GM19463 (cell line): ENCODE measurements around the gene SDE2.

Source experiments
- ATAC-seq: cut with Tn5 transposase; IDR thresholded peaks from one replicate; pipeline ENCODE4 v1.9.1; 2021; ENCODE audit warnings: mild to moderate bottlenecking, moderate library complexity; ENCODE audit not compliant: unreplicated experiment

The SDE2 gene

DNA sequence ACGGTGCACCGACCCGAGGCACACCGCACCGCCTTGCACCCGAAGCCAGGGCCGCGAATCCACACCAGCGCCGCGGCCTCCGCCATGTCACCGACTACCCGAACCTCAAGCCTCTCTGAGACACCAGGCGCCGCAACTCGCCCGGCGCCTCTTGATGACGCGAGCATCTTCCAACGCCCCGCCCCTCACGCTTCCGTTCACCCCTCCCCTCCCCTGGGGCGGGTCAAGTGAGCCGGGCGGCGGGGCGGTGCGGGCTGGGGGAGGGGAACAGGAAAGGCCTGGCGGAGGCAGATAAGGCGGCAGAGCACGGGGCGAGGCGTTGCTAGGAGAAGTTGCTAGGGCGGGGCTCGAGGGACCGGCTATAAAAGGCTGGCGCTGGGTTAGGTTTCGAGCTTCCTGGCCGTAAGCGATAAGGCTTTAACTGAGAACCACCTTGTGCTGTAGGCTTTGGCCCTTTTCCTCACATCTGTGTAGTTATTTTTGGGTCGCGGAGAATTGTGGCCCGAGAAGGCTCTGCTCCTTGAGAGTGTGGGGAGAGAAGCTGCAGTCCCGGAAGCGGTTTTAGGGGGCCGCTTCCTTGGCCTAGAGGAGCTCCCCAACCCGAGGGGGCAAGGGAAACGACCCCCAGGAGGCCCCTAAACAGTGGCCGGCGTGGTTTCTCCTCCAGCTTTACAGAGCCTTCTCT, at the start of gene SDE2:
Gene SDE2 (minus strand): TSS at position 117 of the 685 bp plus-strand sequence. CDS start 31 bp downstream, at position 86.
- ATAC-seq, result peak; percentile 77

DNA sequence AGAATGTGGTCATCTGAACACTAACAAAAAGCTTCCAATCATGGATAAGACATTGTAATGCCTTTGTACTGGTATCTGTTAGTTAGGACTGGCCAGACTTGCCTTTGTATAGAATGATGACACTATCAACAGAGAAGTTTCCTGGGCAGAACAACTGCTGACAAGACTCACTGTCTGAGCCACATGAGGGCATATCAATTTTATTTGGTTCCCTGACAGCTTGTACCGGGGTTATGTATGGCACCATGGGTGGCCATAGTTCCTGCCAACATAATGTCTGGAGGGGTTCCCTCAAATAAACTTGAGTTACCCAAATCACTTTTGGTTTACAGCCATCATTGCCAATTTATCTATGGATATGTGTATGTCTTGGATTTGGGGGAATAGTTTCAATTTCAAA, 49.7 kb upstream of the SDE2 start:
- no peak for ATAC-seq

DNA sequence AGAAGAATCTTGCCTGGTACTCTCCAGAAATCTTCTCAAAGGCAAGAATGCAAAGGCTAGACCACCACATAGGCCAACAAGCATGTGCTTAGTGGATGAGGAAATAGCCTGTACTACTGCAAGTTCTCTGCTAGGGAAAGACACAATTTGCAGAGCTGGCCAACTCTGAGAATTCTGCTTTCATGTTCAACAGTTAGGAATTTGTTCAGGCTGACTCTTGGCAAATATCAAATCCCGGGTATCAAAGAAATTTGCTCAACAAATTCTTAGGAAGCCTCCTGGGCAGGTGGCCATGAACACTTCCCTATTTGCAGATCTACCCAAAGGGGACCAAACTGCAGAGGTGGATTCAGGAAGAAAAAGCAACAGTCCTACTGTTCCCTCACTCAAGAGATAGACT, 48.4 kb upstream of the SDE2 start:
- ATAC-seq, result no peak

DNA sequence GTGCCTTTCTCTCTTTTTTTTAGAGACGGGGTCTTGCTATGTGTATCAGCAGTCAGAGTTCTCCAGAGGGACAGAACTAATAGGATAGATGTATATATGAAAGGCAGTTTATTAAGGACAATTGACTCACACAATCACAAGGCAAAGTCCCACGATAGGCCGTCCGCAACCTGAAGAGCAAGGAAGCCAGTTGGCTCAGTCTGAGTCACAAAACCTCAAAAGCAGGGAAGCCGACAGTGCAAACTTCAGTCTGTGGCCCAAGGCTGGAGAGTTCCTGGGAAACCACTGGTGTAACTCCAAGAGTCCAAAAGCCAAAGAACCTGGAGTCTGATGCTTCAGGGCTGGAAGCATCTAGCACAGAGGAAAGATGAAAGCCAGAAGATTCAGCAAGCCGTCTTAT, 47.1 kb upstream of the SDE2 start:
- ATAC-seq, result no peak

DNA sequence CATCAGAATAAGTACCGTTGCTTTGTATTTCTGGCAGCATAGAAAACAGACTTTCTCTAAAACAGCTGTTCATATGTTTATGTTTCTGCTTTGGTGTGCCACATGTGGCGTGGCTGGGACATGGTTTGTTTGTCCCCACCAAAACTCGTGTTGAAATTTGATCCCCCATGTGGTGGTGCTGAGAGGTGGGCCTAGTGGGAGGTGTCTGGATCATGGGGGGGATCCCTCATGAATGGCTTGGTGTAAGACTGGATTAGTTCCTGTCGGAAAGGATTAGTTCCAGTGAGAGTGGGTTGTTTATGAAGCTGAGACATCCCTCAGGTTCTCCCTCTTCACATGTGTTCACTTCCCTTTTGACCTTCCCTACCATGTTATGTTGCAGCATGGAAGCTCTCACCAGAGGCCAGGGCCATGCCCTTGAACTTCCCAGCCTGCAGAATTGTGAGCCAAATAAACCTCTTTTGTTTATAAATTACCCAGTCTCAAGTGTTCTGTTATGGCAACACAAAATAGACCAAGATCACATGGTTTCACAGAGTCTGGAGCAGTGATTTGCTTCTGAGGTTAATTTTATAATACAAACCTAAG, 45.5 kb upstream of the SDE2 start:
- no peak for ATAC-seq

DNA sequence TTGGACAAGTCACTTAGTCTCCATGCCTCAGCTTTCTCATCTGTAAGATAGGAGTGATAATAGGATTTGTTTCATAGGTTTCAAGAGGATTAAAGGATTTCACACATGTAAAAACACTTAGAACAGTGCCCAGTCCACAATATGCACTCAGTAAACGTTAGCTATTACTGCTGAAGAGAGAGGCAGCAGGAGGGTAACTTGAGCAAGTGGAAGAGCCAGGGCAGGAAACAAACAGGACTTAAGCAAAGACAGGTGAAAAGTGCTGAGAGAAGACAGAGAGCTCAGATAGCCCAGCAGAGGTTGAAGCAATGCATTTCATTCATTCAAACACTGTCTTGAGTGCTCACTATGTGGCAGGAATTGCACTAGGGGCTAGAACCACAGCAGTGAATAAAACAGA, 42.3 kb upstream of the SDE2 start:
- ATAC-seq, result no peak

DNA sequence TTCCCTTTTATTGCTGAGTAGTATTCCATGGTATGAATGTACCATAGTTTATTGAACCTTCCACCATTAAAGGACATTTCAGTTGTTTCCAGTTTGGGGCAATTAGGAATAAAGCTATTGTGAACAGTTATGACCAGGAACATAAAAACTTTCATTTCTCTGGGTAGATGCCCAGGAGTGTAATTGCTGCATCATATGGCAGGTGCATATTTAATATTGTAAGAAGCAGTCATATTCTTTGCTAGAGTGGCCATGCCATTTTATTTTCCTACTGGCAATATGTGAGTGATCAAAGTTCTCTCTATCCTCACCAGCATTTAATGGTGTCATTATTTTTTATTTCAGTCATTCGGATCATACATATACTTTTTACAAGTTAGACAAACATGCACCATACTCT, 39.5 kb upstream of the SDE2 start:
- ATAC-seq, result no peak

DNA sequence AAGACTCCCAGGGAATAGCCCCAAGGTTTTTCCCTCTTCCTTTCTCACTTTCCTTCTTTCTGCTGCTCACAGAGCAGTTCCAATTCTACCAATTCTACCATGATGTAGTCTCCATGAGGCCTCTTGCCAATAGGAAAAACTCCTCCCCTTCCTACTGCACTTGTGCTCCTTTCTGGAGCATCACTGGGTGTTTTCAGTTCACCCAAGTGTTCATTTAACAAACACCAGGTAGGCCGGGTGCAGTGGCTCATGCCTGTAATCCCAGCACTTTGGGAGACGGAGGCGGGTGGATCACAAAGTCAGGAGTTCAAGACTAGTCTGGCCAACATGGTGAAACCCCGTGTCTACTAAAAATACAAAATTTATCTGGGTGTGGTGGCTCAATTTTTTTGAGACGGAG, 36.8 kb upstream of the SDE2 start:
- ATAC-seq, result no peak

DNA sequence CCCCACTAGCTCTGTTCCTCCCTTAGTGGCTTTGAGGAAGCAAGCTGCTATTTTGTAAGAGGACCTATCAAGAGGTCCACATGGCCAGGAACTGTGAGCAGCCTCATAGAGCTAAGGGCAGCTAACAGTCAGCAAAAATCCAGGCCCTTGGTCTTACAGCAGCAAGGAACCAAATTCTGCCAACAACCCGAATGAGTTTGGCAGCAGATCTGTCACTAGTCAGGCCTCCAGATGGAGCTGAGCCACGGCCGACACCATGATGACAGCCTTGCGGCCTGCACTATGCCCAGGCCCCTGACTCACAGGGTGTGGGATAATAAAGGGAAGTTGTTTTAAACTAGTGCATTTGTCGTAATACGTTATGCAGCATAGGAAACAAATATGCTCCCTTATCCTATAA, 35.3 kb upstream of the SDE2 start:
- ATAC-seq, result no peak

DNA sequence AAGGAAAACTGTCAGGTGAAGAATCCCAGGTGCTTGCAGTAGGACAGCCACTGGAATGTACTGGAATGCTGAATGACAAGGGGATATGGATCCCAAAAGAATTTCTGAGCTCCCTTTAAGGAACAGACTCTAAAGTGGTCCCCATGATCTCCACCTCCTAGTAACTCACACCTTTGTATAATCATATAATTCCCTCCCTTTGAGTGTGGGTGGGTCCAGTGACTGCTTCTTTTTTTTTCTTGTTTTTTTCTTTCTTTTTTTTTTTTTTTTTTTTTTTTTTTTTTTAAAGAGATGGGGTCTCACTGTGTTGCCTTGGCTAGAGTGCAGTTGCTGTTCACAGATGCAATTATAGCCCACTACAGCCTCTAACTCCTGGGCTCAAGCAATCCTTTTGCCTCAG, 34.8 kb upstream of the SDE2 start:
- ATAC-seq, result no peak

DNA sequence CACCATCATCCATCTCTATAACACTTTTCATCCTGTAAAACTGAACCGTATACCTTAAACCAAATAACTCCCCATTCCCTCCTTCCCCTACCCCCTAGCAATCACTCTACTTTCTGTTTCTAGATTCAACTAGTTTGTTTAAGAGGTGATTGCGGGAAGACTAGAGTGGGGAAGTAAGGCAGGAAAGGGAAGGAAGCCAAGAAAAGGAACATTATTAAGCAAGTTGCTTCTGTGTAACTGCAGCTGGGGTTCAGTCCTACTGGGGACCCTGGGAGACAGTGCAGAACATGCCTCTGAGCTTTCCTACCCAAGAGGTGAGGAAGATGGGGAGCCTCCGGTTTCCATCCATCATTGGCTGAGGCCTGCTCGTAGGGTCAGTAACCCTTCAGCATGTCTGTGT, 34.4 kb upstream of the SDE2 start:
- no peak for ATAC-seq

DNA sequence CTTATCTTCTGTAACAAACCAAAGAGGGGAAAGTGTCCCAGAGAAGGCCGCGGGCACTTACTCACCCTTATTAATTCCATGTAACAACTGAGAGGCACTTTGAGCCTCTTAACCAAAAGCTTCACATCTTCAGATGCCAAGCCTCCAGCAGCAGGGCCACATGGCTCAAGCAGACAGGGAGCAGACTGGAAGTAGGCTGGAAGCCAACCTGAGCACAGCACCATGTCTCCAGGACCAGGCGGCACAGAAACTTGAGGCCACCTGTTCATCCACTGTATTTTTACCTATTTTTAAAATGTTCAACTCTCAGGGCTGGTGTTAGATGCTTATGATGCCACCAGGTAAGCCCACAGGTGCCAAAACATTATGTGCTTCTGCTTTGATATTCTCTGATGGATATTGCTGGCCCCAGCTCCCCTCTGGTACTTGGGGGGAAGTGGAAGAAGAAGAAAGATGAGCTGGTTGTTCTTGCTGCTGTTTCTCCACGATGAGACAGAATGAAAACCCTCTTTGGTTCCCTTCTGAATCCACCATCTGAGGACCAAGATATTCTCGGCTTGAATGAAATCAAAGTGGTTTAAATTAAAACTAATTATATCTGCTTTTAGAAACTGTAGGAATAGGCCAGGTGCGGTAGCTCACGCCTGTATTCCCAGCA, 30.6 kb upstream of the SDE2 start:
- ATAC-seq, result no peak

DNA sequence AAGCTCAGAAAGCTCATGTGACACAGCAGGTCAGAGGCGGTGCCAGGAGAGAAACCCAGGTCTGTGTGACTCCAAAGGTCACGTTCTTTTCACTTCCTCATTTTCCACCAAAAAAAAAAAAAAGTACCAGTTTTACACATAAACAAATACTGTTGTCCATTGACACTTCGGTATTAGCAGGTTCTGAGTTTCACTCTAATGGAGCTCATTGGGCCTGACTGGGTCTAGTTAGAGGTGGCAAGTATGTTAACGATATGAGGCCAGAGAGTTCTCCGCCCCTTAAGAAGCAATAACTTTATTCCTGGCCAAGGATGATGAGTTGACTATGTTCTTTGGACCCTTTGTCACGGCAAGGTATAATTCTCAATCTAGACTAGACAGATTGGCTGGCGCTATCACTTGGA, 30.0 kb upstream of the SDE2 start:
- peak; percentile 81 for ATAC-seq

DNA sequence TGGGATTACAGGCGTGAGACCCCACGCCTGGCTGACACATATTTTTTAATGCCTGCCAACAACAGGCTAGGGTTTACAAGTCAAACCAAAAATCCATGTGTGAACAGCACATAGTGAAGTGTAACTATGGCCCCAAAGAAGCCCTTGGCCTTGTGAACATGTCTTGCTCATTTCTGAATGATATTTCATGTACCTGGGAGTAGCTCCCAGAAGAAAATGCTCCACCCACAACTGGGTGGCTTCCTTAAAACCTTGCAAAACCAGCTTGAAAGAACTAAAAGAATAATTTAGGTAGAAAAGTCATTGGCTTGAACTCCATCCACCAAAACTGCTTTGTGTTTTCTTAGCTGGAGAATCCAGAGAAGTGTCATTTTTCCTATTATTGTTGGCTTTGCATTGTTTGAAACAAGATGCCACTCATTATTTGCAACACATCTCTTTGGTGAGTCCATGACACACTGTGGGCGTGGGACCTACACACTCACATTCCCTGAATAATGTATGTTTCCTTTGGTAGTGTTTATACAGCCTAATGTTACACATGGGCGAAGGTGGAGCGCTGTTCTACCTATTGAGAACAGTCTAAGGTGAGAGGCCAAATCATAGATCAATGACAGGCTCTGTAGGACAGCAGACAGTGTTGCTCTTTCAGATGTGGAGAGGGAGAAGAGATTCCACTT, 28.5 kb upstream of the SDE2 start:
- no peak for ATAC-seq

DNA sequence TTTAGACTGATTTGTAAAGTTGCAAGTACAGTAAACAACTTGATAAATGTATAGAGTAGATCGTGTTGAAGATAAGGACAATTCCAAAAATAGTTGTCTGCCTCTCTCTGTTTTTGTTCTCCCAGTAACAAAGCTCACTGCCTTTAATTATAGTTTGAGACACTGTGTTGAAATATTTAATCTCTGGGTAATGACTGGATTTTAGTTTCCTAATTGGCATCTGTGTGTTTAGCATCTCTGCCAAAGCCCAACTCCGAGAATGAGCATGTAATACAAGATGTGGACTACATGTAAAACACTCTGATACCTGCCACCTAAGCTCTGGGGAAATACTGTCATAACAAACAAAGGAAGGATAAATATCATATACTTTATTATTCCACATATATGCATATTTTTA, 27.7 kb upstream of the SDE2 start:
- ATAC-seq, result no peak

DNA sequence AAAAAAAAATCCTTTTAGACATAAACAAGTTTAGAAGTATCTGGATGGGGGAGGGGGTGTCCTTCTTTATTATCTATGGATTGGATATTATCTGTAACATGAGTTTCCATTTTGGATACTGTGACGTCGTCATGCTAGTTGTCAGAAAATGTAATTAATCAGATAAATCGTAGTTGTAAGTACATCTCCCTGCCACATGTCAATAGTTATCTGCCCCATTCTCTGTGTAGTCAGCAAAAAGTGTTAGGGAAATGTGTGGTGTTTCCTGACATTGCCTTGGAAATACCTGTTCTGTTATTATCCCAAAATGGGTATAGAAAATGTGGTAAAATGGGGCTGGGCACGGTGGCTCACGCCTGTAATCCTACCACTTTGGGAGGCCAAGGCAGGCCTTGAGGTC, 24.6 kb upstream of the SDE2 start:
- ATAC-seq, result no peak

DNA sequence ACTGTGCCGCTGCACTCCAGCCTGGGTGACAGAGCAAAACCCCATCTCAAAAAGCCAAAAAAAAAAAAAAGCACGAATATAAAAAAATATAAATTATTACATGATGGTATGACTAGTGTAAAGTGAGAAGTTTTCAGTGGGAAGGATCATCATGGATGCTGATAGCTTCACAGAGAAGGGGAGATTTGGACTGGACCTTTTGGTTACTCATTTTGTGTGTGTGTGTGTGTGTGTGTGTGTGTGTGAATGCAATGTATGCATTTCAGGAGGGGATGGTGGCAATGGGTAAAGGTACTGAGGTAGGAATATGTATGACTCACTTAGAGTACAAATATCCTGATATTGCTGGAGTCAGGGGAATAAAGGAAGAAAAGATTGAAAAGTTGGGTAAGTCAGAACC, 22.7 kb upstream of the SDE2 start:
- ATAC-seq, result no peak

DNA sequence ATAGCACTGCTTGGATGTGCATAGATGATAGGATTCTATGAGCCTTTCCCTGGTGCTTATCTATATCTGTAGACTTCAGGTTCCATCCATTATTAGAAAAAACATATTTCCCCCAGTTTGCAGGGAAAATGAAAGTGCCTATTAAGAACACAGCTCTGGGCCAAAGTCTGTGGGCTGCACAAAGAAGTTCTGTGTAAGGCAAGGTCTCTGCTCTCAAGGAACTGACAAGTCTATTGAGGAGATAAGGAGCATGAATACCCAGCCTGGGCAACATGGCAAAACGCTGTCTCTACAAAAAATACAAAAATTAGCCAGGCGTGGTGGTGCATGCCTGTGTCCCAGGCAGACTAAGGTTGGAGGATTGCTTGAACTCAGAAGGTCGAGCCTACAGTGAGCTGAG, 22.3 kb upstream of the SDE2 start:
- ATAC-seq, result no peak

DNA sequence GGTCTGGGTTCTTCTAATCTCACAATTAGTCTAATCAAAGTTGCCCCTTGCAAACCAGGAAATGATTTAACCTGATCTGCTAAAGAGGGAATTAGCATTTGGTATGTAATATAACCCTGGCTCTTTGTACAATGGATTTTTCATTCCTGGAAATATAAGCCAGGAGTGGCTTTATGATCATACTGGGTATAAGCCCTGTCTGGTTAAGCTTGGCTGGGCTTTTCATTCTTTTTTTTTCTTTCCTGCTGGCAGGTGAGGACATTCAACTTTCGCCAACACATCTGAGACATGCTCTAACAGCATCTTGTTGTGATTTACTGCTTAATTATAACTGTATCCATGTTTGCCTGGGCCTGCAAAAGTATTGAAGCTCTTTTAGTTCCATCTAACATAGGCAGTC, 20.4 kb upstream of the SDE2 start:
- no peak for ATAC-seq

DNA sequence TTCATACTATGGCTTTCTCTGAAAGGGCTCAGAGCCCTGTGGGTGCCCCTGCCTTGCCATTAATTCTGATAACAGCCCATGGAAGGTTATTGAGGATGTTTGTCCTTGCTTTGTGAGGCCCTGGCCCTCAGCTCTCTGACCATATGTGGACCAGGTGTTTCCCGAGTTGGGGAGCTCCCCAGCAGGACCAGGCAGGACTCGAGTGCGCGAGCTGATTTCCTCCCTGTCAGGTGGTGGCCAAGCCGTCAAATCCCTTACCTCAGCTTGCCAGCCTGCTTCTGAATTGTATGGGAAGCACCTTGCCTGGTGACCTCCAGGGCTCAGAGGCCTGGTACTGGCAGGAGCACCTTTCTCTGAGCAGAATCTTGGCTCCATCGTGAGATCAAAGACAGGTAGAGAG, 17.9 kb upstream of the SDE2 start:
- no peak for ATAC-seq

DNA sequence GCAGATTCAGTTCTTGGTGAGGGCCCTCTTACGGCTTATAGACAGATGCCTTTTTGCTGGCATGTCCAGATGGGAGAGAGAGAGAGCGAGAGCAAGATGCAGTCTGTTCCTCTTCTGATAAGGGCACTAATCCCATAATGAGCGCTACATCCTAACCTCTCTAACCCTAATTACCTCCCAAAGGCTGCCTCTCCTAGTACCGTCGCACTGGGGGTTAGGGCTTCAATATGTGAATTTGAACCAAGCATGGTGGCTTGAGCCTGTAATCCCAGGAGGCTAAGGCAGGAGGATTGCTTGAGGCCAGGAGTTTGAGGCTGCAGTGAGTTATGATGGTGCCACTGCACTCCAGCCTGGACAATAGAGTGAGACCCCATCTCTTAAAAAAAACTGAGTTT, 10.5 kb upstream of the SDE2 start:
- no peak for ATAC-seq
